Heart left ventricle (tissue), 16 donors: ENCODE measurements around the gene TRPC3. TPM values are rescaled to one million over a fixed set of nuclear protein-coding genes. Genes with fewer than 3 reads are reported as not detected.

Source experiments
- ATAC-seq, 4 donors: fragments of 200-7000 bp; cut with Tn5 transposase; one replicate each; pipeline ENCODE4 v1.9.1; 2020 to 2022; ENCODE audit warnings: moderate library complexity in 4 of 4, mild to moderate bottlenecking in 3 of 4, moderate number of reproducible peaks in 1 of 4
- DNase-seq, 5 donors: peaks; one replicate each; pipeline ENCODE4 v3.0.0-alpha.2; 2020
- H3K27ac ChIP-seq, 12 donors: fragments of 200-600 bp; sonication (generic) in 4 of 12; one replicate each; pipeline versions ENCODE4 v1.5.0 to v1.8.0; 2016 to 2022; ENCODE audit warnings: mild to moderate bottlenecking in 2 of 12
- H3K27me3 ChIP-seq, 9 donors: fragments of 200-600 bp; sonication (generic) in 2 of 9; one replicate each; pipeline versions ENCODE4 v1.5.1 to v1.8.0; 2016 to 2022; ENCODE audit warnings: mild to moderate bottlenecking in 3 of 9
- H3K36me3 ChIP-seq, 9 donors: fragments of 200-600 bp; sonication (generic) in 2 of 9; one replicate each; pipeline versions ENCODE4 v1.5.0 to v1.8.0; 2018 to 2022; ENCODE audit warnings: mild to moderate bottlenecking in 2 of 9
- H3K4me1 ChIP-seq, 12 donors: fragments of 200-600 bp; sonication (generic) in 4 of 12; one replicate each; pipeline versions ENCODE4 v1.5.0 to v1.8.0; 2016 to 2022; ENCODE audit warnings: mild to moderate bottlenecking in 3 of 12
- H3K4me3 ChIP-seq, 12 donors: fragments of 200-600 bp; sonication (generic) in 4 of 12; one replicate each; pipeline versions ENCODE4 v1.5.0 to v1.8.0; 2017 to 2022; ENCODE audit warnings: mild to moderate bottlenecking in 9 of 12, moderate library complexity in 4 of 12
- H3K9me3 ChIP-seq, 12 donors: fragments of 200-600 bp; sonication (generic) in 4 of 12; one replicate each; pipeline versions ENCODE4 v1.5.0 to v1.8.0; 2016 to 2022; ENCODE audit warnings: mild to moderate bottlenecking in 1 of 12
- POLR2A ChIP-seq, 2 donors: fragments of 450-650 bp; IDR thresholded peaks; one replicate each; pipeline ENCODE4 v1.6.1; 2017; ENCODE audit warnings: antibody characterized with exemption in 2 of 2, mild to moderate bottlenecking in 2 of 2, moderate library complexity in 2 of 2
- WGBS, 4 donors: extraction: QIAGEN DNeasy Blood & Tissue Kit in 2 of 4; methylation state at CpG; one replicate each; pipeline versions ENCODE4 v1.1.5 to v1.1.7; 2013 to 2018; 5-methylcytosine and 5-hydroxymethylcytosine counted together
- intact Hi-C, 10 donors: fragments of 100-400 bp; cut with DNase I; formaldehyde crosslinking; loops; one replicate each; pipeline versions ENCODE4 v1.11.1 to v1.14.2; 2022
- polyA plus RNA-seq, 2 donors: library from polyadenylated mRNA; stranded (reverse); fragments of 200-250 nt; gene quantifications; one replicate each; pipeline ENCODE4 v1.2.3, GENCODE V29; 2013
- total RNA-seq, 9 donors: library from RNA; depleted of rRNA in 2 of 9; stranded (reverse); fragments of >200 nt in 2 of 9; fragmentation: NEBNext Ultra II Directional in 3 of 9; extraction: Animal tissue kit (Norgen Biotek cat#: 25700) in 3 of 9; gene quantifications; one replicate each; pipeline versions ENCODE4 v1.1.0 to v1.2.4, GENCODE V29; 2016 to 2023
- TF ChIP-seq, protein P1 (sequence below), 12 donors: fragments of 200-600 bp; sonication (generic) in 4 of 12; IDR thresholded peaks; one replicate each; pipeline versions ENCODE4 v1.5.0 to v1.8.0; 2018 to 2022; ENCODE audit warnings: antibody characterized with exemption in 12 of 12, mild to moderate bottlenecking in 5 of 12
- donor health status: ischemic (EF 13 %, LVEDD 7.1; RV severe dilation, severe dysfunction).
- donor health status: healthy with polysubstance abuse.
- donor health status: DM: no; HTN: yes; CAD: no.
- donor health status: DM: no; HTN: no; CAD: no.
- donor health status: ischemic (EF 25% LVEDD 6.9; RV normal size, moderate dysfunction).
- donor health status: ischemic (EF 25% LVEDD 5.7; RV mildly dilated, moderate dysfunction).
- donor health status: healthy.
- donor health status: DM: yes; HTN: yes; CAD: no.
- donor health status: ischemic (EF 35%, LVEDD 5.7; RV mildly dilated, moderate dysfunction).
- donor health status: nonischemic (EF 11% LVEDD 7.7; RV severe dilation, severe dysfunction).
- donor health status: DM: yes; HTN: yes; CAD: no.
- donor health status: PGD.
- donor health status: ischemic (EF 29% LVEDD 5.4; RV normal size, mild dysfunction).
- donor health status: nonischemic (EF 23%, LVEDD 6.1; RV moderate dilation, normal function).

Gene TRPC3
- total and polyA plus RNA-seq, 11 donors: 0.06 to 0.29 (median 0.15) TPM; not detected in 1

DNA sequence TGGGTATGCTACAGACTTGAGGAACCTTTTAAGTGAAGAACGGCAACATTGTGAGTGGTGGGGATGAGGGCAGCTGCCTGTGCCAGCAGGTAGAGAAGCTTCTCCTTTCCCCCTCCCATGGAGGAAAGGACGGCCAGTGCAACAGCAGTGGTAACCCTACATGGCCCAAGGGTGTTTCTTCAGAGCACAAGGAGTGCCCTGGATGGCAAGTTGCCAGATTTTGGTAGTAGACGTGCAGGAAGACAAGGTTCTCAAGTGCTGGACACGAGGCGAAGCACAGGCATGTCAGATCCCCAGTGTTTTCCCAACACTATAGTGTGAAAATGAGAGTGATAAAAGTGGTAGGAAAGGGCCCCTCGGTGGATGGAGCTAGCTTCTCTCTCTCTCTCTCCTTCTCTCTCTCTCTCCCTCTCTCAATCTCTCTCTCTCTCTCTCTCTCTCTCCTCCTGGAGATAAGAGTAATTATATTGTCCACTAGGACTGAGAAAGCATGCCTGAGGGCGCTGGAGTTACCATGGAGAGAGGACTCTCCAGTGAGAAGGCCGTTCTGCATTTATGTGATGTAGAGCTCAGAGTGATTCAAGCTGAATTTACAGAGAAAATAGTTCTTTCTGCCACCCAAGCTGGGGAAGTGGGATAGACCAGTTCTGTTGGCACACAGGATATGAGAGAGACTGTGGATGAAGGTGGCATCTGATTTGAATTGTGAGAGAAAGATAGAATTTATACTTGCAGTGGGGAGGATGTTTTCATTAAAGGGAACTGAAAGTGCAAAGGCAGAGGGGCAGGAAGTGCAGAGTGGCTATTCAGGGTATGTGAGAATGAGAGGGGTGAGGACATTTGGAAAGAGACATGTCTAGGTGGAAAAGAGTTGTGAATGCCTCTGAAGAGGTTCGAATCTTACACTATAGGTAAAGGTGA lies 25.7 kb upstream of the TRPC3 start:
- Histone ChIP-seq H3K27me3 (peaks cover 0 to 9% (median 0%) of the 10 kb centered on the region in 9 donors), H3K4me3 (no peak overlapping the region), H3K27ac (no peak overlapping the region), H3K4me1 (no peaks in the 10 kb centered on the region), H3K36me3 (no peaks in the 10 kb centered on the region), H3K9me3 (no peaks in the 10 kb centered on the region)
- intact Hi-C loops: no loop called here
- TF ChIP-seq POLR2A (IDR thresholded peaks at IDR 0.05): no peak
- TF ChIP-seq, protein P1, sequence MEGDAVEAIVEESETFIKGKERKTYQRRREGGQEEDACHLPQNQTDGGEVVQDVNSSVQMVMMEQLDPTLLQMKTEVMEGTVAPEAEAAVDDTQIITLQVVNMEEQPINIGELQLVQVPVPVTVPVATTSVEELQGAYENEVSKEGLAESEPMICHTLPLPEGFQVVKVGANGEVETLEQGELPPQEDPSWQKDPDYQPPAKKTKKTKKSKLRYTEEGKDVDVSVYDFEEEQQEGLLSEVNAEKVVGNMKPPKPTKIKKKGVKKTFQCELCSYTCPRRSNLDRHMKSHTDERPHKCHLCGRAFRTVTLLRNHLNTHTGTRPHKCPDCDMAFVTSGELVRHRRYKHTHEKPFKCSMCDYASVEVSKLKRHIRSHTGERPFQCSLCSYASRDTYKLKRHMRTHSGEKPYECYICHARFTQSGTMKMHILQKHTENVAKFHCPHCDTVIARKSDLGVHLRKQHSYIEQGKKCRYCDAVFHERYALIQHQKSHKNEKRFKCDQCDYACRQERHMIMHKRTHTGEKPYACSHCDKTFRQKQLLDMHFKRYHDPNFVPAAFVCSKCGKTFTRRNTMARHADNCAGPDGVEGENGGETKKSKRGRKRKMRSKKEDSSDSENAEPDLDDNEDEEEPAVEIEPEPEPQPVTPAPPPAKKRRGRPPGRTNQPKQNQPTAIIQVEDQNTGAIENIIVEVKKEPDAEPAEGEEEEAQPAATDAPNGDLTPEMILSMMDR (IDR thresholded peaks at IDR 0.05): no peak
- ATAC-seq (no peak), DNase-seq (no peak)
- 51 to 61% (median 57%) methylated on average over 9 of the region's 9 CpGs for WGBS, 4 donors

GRCh38 chr4:121975784-121976183 lies 23.9 kb upstream of the TRPC3 start:
- Histone ChIP-seq H3K27ac (no peak overlapping the region), H3K27me3 (peaks cover 0 to 9% (median 0%) of the 10 kb centered on the region in 9 donors), H3K4me3 (no peak overlapping the region), H3K4me1 (no peaks in the 10 kb centered on the region), H3K9me3 (no peaks in the 10 kb centered on the region), H3K36me3 (no peaks in the 10 kb centered on the region)
- WGBS, 4 donors: 72 to 82% (median 75%) methylated on average over 2 of the region's 2 CpGs
- ATAC-seq: no peak
- TF ChIP-seq, protein P1 (IDR thresholded peaks at IDR 0.05): no peak
- no peak for TF ChIP-seq POLR2A (IDR thresholded peaks at IDR 0.05)
- intact Hi-C loops: no loop called here
- no peak for DNase-seq

GRCh38 chr4:121973816-121974215 lies 22.0 kb upstream of the TRPC3 start:
- no peak for ATAC-seq
- Histone ChIP-seq H3K36me3 (no peaks in the 10 kb centered on the region), H3K4me1 (no peaks in the 10 kb centered on the region), H3K9me3 (no peaks in the 10 kb centered on the region), H3K27ac (no peak overlapping the region), H3K4me3 (no peak overlapping the region), H3K27me3 (peaks cover 0 to 15% (median 0%) of the 10 kb centered on the region in 9 donors)
- WGBS, 4 donors: 67 to 76% (median 74%) methylated on average over 4 of the region's 4 CpGs
- no peak for TF ChIP-seq POLR2A (IDR thresholded peaks at IDR 0.05)
- TF ChIP-seq, protein P1 (IDR thresholded peaks at IDR 0.05): no peak
- DNase-seq: no peak
- intact Hi-C loops: no loop called here

- TF ChIP-seq POLR2A (IDR thresholded peaks at IDR 0.05): no peak
- TF ChIP-seq, protein P1 (IDR thresholded peaks at IDR 0.05): no peak
- Histone ChIP-seq H3K36me3 (no peaks in the 10 kb centered on the region), H3K27ac (no peak overlapping the region), H3K4me1 (no peaks in the 10 kb centered on the region), H3K27me3 (peaks cover 0 to 21% (median 3%) of the 10 kb centered on the region in 9 donors), H3K4me3 (no peak overlapping the region), H3K9me3 (no peaks in the 10 kb centered on the region)
- intact Hi-C loops: no loop called here
- no peak for DNase-seq
- no peak for ATAC-seq
- WGBS, 4 donors: 64 to 82% (median 76%) methylated on average over 1 of the region's 1 CpG
Observed at GRCh38 chr4:121968859-121969258, 17.0 kb upstream of the TRPC3 start.
